Left lung (tissue), 10 donors: ENCODE results near the gene ERC2. TPM values are rescaled to one million over a fixed set of nuclear protein-coding genes. Genes with fewer than 3 reads are reported as not detected.

Experiments
- ATAC-seq: fragments of 200-7000 bp; cut with Tn5 transposase; one replicate; pipeline ENCODE4 v1.9.1; 2020; ENCODE audit warnings: moderate library complexity
- DNase-seq, 4 donors: peaks; one replicate each; pipeline ENCODE4 v3.0.0-alpha.2; 2013 to 2020
- H3K27ac ChIP-seq, 2 donors: fragments of 200-600 bp; sonication (generic) in 1 of 2; one replicate each; pipeline versions ENCODE4 v1.5.0 to v1.8.0; 2020 to 2021
- H3K27me3 ChIP-seq, 2 donors: fragments of 200-600 bp; sonication (generic) in 1 of 2; one replicate each; pipeline versions ENCODE4 v1.5.0 to v1.8.0; 2020 to 2021
- H3K36me3 ChIP-seq, 2 donors: fragments of 200-600 bp; sonication (generic) in 1 of 2; one replicate each; pipeline versions ENCODE4 v1.5.0 to v1.8.0; 2020 to 2021
- H3K4me1 ChIP-seq, 2 donors: fragments of 200-600 bp; one replicate each; pipeline ENCODE4 v1.8.0; 2021
- H3K4me3 ChIP-seq, 2 donors: fragments of 200-600 bp; sonication (generic) in 1 of 2; one replicate each; pipeline versions ENCODE4 v1.5.0 to v1.8.0; 2020 to 2021; ENCODE audit warnings: mild to moderate bottlenecking in 1 of 2
- H3K9me3 ChIP-seq, 2 donors: fragments of 200-600 bp; sonication (generic) in 1 of 2; one replicate each; pipeline versions ENCODE4 v1.5.0 to v1.8.0; 2020 to 2021
- intact Hi-C, 2 donors: fragments of 100-400 bp; cut with DNase I; formaldehyde crosslinking; loops; one replicate each; pipeline versions ENCODE4 v1.11.2 to v1.14.2; 2022
- polyA plus RNA-seq, 6 donors: library from polyadenylated mRNA; unstranded; fragments of 120-200 nt; gene quantifications; one replicate each; pipeline ENCODE4 v1.2.1, GENCODE V29; 2013; ENCODE audit not compliant: insufficient read length in 6 of 6
- total RNA-seq, 2 donors: library from RNA; stranded (reverse); fragmentation: NEBNext Ultra II Directional; extraction: Animal tissue kit (Norgen Biotek cat#: 25700); gene quantifications; one replicate each; pipeline ENCODE4 v1.2.1, GENCODE V29; 2021
- TF ChIP-seq, protein P1 (sequence below), 2 donors: fragments of 200-600 bp; sonication (generic) in 1 of 2; IDR thresholded peaks; one replicate each; pipeline versions ENCODE4 v1.5.0 to v1.8.0; 2021; ENCODE audit warnings: antibody characterized with exemption in 2 of 2
- donor health status: DM: no; HTN: yes; CAD: no.
- donor health status: DM: no; HTN: no; CAD: no.

Gene ERC2
- total and polyA plus RNA-seq, 8 donors = 1.6 to 3.3 (median 2.1) TPM

DNA sequence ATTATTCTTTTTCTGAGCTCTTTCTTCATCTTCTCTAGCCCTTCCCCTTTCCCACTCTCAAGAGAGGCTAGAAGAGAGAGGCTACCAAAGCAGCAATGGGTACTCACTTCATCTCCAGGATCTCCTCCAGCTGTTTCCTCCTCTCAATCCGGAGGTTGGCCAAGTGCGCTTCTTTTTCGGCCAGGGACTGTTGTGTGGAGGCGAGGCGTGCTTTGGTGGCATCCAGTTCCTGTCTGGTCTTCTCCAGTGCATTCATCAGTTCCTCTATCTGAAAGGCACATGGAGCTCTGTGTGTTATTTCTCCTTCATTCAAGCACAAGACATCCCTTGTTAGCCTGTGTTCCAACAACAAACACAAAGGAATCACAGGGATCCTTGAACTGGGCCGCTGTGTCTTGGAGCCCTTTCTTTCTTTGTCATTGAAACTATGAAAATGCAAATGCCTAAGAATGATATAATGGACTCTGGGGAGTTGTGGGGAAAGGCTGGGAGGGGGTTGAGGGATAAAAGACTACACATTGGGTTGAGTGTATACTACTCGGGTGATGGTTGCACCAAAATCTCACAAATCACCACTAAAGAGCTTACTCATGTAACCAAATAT, 579.9 kb downstream of the ERC2 start:
- Histone ChIP-seq H3K27ac (no peak overlapping the region), H3K27me3 (no peaks in the 10 kb centered on the region), H3K4me1 (no peaks in the 10 kb centered on the region), H3K9me3 (no peaks in the 10 kb centered on the region), H3K4me3 (no peak overlapping the region), H3K36me3 (no peaks in the 10 kb centered on the region)
- no peak for ATAC-seq
- no peak for DNase-seq
- TF ChIP-seq, protein P1, sequence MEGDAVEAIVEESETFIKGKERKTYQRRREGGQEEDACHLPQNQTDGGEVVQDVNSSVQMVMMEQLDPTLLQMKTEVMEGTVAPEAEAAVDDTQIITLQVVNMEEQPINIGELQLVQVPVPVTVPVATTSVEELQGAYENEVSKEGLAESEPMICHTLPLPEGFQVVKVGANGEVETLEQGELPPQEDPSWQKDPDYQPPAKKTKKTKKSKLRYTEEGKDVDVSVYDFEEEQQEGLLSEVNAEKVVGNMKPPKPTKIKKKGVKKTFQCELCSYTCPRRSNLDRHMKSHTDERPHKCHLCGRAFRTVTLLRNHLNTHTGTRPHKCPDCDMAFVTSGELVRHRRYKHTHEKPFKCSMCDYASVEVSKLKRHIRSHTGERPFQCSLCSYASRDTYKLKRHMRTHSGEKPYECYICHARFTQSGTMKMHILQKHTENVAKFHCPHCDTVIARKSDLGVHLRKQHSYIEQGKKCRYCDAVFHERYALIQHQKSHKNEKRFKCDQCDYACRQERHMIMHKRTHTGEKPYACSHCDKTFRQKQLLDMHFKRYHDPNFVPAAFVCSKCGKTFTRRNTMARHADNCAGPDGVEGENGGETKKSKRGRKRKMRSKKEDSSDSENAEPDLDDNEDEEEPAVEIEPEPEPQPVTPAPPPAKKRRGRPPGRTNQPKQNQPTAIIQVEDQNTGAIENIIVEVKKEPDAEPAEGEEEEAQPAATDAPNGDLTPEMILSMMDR (IDR thresholded peaks at IDR 0.05) = no peak
- intact Hi-C loops = no loop called here

- no peak overlapping the region for H3K27ac ChIP-seq
- no peaks in the 10 kb centered on the region for H3K4me1 ChIP-seq
- no peaks in the 10 kb centered on the region for H3K27me3 ChIP-seq
- no peak for DNase-seq
- H3K4me3 ChIP-seq = no peak overlapping the region
- H3K9me3 ChIP-seq = no peaks in the 10 kb centered on the region
- H3K36me3 ChIP-seq = no peaks in the 10 kb centered on the region
- intact Hi-C loops = no loop called here
- ATAC-seq = peak; percentile 76
- TF ChIP-seq, protein P1 (IDR thresholded peaks at IDR 0.05) = no peak
These were observed 582.5 kb downstream of the ERC2 start for GRCh38 chr3:55885721-55886120.

GRCh38 chr3:55884491-55885285, 583.6 kb downstream of the ERC2 start:
- H3K27me3 ChIP-seq = no peaks in the 10 kb centered on the region
- no peaks in the 10 kb centered on the region for H3K4me1 ChIP-seq
- H3K4me3 ChIP-seq = no peak overlapping the region
- no peak for DNase-seq
- TF ChIP-seq, protein P1 (IDR thresholded peaks at IDR 0.05) = no peak
- no peaks in the 10 kb centered on the region for H3K9me3 ChIP-seq
- H3K36me3 ChIP-seq = no peaks in the 10 kb centered on the region
- intact Hi-C loops = no loop called here
- no peak overlapping the region for H3K27ac ChIP-seq
- no peak for ATAC-seq

DNA sequence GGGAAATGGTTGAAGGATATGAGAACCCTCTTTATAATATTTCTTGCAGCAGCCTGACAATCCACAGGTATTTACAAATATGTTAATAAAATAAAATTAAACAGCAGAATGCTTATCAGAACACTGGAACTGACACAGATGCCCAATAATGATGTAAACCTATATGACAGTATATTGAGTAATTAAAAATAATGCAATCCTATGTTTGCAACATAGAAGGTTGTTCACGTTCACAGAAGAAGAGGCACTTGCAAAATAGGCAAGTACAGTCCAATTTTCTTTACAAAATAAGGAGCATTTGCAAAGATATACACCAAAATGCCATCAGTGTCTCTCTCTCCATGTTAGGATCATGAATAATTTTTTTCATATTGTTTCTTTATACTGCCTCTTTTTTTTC, 584.2 kb downstream of the ERC2 start:
- no peak for ATAC-seq
- Histone ChIP-seq H3K9me3 (no peaks in the 10 kb centered on the region), H3K4me3 (no peak overlapping the region), H3K36me3 (no peaks in the 10 kb centered on the region), H3K4me1 (no peaks in the 10 kb centered on the region), H3K27ac (no peak overlapping the region), H3K27me3 (no peaks in the 10 kb centered on the region)
- DNase-seq = no peak
- intact Hi-C loops = no loop called here
- TF ChIP-seq, protein P1 (IDR thresholded peaks at IDR 0.05) = no peak

DNA sequence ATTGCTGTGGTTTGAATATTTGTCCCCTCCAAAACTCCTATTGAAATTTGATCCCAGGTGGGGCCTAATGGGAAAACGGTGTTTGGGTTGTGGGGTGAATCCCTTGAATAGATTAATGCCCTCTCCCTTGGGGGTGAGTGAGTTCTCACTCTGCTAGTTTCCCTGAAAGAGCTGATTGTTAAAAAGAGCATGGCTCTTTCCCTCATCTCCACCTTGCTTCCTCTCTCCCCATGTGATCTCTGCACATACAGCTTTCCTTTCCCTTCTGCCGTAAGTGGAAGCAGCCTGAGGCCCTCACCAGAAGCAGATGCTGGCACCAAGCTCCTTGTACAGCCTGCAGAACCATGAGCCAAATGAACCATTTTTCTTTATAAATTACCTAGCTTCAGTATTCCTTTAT, 586.3 kb downstream of the ERC2 start:
- TF ChIP-seq, protein P1 (IDR thresholded peaks at IDR 0.05) = no peak
- Histone ChIP-seq H3K4me3 (no peak overlapping the region), H3K36me3 (no peaks in the 10 kb centered on the region), H3K9me3 (no peaks in the 10 kb centered on the region), H3K4me1 (no peaks in the 10 kb centered on the region), H3K27ac (no peak overlapping the region), H3K27me3 (no peaks in the 10 kb centered on the region)
- no peak for ATAC-seq
- no peak for DNase-seq
- intact Hi-C loops = no loop called here
